Stomach (tissue), 4 donors: ENCODE data around the gene KRTAP13-4.

ENCODE experiments used
- CTCF ChIP-seq, 7 experiments: fragments of 450-650 bp in 4 of 7; fragments of 200-600 bp in 3 of 7; sonication (generic) in 3 of 7; IDR thresholded peaks; one replicate each; pipeline ENCODE4 v1.5.1; 2016 to 2019; ENCODE audit warnings: antibody characterized with exemption in 7 of 7, control low read depth in 2 of 7, mild to moderate bottlenecking in 1 of 7
- POLR2AphosphoS5 ChIP-seq, 3 donors: sonication (generic); formaldehyde crosslinking; IDR thresholded peaks; one replicate each; pipeline ENCODE4 v1.6.1; 2016; ENCODE audit warnings: antibody characterized with exemption in 3 of 3

- TF ChIP-seq CTCF (IDR thresholded peaks at IDR 0.05): no peak
- no peak for TF ChIP-seq POLR2AphosphoS5 (IDR thresholded peaks at IDR 0.05)
These were observed at the start of gene KRTAP13-4 for GRCh38 chr21:30430170-30430655.
